Activated CD8-positive, alpha-beta T cell treated with anti-CD3 and anti-CD28 coated beads, Interleukin-2, amount 10 ng/mL, durations not matched to agents 7 days and 5 days (primary cell): ENCODE measurements around the gene HOXA6. TPM values are rescaled to one million over a fixed set of nuclear protein-coding genes. Genes with fewer than 3 reads are reported as not detected.

Source experiments
- ATAC-seq: fragments of 150-1000 bp; cut with Tn5 transposase; one replicate; pipeline ENCODE4 v1.10.0; 2021; ENCODE audit warnings: moderate library complexity
- CTCF ChIA-PET: fragments of 350-600 bp; sonication (Branson Sonifier 250); formaldehyde crosslinking; loops from one replicate; lab custom pipeline; 2021; ENCODE audit warnings: antibody characterized with exemption; lab: Charles Lee
- POLR2A ChIA-PET: fragments of 350-600 bp; sonication (Branson Sonifier 250); formaldehyde crosslinking; loops from one replicate; lab custom pipeline; 2021; ENCODE audit warnings: antibody characterized with exemption; lab: Charles Lee
- DNase-seq: peaks from one replicate; pipeline ENCODE4 v3.0.0-alpha.2; 2020
- H3K27ac Mint-ChIP-seq: one replicate; pipeline ENCODE4 v1.8.0; 2021; ENCODE audit warnings: mild to moderate bottlenecking, mixed read lengths
- H3K27me3 Mint-ChIP-seq: one replicate; pipeline ENCODE4 v1.8.0; 2021; ENCODE audit warnings: low read depth, mixed read lengths
- H3K36me3 Mint-ChIP-seq: one replicate; pipeline ENCODE4 v1.8.0; 2021; ENCODE audit warnings: low read depth, mixed read lengths
- H3K4me1 Mint-ChIP-seq: one replicate; pipeline ENCODE4 v1.8.0; 2021; ENCODE audit warnings: low read depth, mixed read lengths
- H3K4me3 Mint-ChIP-seq: one replicate; pipeline ENCODE4 v1.8.0; 2021; ENCODE audit warnings: mild to moderate bottlenecking, mixed read lengths
- H3K9me3 Mint-ChIP-seq: one replicate; pipeline ENCODE4 v1.8.0; 2022; ENCODE audit warnings: mixed read lengths; ENCODE audit not compliant: insufficient read depth
- total RNA-seq, 2 experiments: library from RNA; stranded (reverse); gene quantifications; one replicate each; pipeline ENCODE4 v1.2.3, GENCODE V29; 2021

HOXA6 gene
- not detected for total RNA-seq

DNA sequence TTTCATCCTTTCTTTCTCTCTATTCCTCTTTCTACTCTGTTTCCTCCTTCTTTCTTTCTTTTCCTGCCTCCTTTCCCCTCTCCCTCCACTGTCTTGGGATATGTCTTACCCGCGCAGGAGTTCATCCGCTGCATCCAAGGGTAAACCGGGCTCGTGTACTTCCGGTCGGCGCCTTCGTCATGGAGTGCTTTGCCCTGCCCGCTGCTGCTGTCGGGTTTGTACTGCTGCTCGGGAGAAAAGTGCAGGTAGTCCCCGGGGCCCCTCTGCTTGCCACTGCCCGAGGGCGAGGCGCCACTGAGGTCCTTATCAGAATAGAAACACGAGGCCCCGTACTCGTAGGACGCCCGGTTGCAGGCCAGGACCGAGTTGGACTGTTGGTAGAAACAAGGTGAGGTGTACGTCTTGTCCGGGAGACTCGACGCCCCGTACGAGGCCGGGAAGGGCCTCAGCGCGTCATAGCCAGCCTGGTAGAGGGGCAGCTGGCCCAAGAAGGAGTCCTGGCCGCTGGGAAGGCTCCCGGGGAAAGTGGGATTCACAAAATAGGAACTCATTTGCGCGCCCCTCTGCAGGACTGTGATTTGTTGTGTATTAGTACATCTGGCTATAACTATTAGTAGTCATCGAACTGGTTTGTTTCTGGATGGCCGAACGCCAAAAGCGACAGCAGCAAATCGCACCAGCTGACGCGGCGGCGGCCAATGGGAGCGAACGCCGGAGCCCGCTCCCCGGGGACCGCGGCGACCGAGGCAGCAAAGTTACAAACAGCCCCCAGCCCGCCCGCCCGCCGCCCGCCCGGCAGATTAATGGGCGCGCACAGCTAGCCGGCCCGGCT is at the start of gene HOXA6:
HOXA6 (minus strand) TSS at position 576 of the 832 bp plus-strand sequence; CDS start at position 551, 25 bp downstream.
- Mint-ChIP-seq H3K4me3 (peak within 1 kb of the TSS; percentile 15), H3K36me3 (no peaks in the 10 kb centered on the region), H3K27ac (no peak within 1 kb of the TSS), H3K4me1 (peaks cover 28% of the 10 kb centered on the region), H3K27me3 (peaks cover 64% of the 10 kb centered on the region), H3K9me3 (no peaks in the 10 kb centered on the region)
- no peak for ATAC-seq
- ChIA-PET POLR2A (no interaction called here), CTCF (no interaction called here)
- DNase-seq = no peak

DNA sequence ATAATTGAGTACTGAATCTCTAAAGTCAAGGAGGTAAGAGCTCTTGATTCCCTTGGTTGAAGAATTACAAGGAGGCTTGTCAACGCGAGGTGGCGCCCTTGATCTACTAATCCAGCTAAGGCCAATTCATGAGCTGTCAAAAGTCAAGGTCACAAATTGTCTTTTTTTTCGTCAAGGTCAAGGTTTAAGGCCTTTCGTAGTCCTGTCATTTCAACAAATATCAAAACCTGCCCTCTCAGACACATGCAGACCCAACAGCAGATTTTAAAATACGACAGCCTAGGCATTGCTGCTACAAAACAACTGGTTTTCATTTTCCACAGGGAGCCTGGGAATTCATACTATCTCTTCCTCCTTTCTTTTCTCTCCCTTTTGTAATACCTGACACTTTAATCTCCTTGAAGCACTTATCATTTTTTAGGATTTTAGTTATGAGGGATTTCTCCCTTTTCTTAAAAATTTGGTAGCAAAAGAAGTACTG is 48.8 kb upstream of the HOXA6 start:
- no peak for ATAC-seq
- POLR2A ChIA-PET = no interaction called here

DNA sequence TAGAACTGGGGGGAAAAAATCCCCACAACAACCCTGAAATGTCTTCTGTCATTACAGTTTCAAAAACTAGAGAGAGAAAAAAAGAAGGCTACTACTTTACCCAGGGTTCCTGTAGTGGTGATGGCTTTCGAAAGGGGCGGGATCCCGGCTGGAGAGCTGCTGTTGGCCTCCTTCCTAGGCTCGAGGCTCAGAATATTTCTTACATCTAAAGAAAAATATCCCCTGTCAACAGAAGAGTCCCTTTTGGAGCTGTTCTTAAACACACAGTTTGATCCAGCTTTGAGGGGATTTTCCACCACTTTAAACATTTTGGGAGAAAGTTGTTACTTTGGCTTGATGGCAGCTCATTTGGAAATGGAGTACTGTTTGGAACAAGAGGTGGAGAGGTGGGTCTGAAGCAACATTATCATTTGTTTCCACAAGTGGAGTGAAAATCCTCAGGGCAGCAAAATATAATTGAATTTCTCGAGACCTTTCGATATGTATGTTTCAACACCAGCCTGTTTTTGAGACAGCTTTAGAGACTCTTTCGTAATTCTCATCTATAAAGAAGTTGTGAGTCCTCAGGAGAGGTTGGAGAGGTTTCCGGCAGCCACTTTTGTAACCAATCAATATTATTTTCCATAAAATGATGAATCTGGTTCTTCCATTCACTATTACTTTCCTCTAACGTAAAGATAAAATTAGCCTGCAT is 47.3 kb upstream of the HOXA6 start:
- Mint-ChIP-seq H3K27me3 (peaks cover 78% of the 10 kb centered on the region), H3K4me3 (no peak overlapping the region), H3K27ac (no peak overlapping the region), H3K4me1 (peaks cover 18% of the 10 kb centered on the region), H3K9me3 (no peaks in the 10 kb centered on the region), H3K36me3 (no peaks in the 10 kb centered on the region)
- ATAC-seq = no peak
- ChIA-PET POLR2A (no interaction called here), CTCF (interaction anchor here (0.7 to 4.9 kb wide), 18 partner anchors 10 to 899 kb away, joined by 3 to 37 read pairs (median 6); partner anchors contain the start of gene HOXA11)
- no peak for DNase-seq

More for the DNA sequence above, 48.8 kb upstream of the HOXA6 start:
- Mint-ChIP-seq H3K4me3 (no peak overlapping the region), H3K27me3 (peaks cover 77% of the 10 kb centered on the region), H3K4me1 (peaks cover 28% of the 10 kb centered on the region), H3K9me3 (no peaks in the 10 kb centered on the region), H3K27ac (no peak overlapping the region), H3K36me3 (no peaks in the 10 kb centered on the region)
- DNase-seq = peak; percentile 85
- CTCF ChIA-PET = interaction anchor here (0.6 to 4.9 kb wide), 70 partner anchors 8 to 897 kb away, joined by 3 to 37 read pairs (median 4); partner anchors contain the start of genes HIBADH and HOXA11

DNA sequence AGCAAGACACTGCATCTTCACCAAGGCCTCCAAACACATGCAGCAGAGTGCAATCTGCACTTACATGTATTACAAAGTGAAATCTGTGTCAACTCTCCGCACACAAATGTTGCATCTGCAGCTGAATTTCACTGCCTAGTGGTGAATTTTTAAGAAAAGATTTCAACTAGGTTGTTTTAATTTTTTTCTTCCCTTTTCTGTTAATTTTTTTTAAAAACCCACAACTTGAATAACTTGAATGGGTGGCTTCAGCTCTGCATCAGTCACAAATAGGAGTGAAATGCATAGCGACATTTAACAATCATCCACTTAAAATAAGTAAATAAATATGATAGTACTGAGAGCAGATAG is 46.4 kb upstream of the HOXA6 start:
- no peak for ATAC-seq
- Mint-ChIP-seq H3K9me3 (no peaks in the 10 kb centered on the region), H3K27me3 (peaks cover 83% of the 10 kb centered on the region), H3K36me3 (no peaks in the 10 kb centered on the region), H3K4me1 (peaks cover 24% of the 10 kb centered on the region), H3K27ac (no peak overlapping the region), H3K4me3 (peak overlapping the region; percentile 18)
- CTCF ChIA-PET = interaction anchor here (1.6 to 4.9 kb wide), 4 partner anchors 15 to 884 kb away, joined by 4 to 23 read pairs (median 17); no protein-coding TSS in a partner anchor
- POLR2A ChIA-PET = no interaction called here
- DNase-seq = no peak

- peak overlapping the region; percentile 18 for H3K4me3 Mint-ChIP-seq
- ATAC-seq = no peak
- H3K9me3 Mint-ChIP-seq = no peaks in the 10 kb centered on the region
- H3K27ac Mint-ChIP-seq = no peak overlapping the region
- POLR2A ChIA-PET = no interaction called here
- H3K4me1 Mint-ChIP-seq = peaks cover 26% of the 10 kb centered on the region
- H3K36me3 Mint-ChIP-seq = peaks cover 2% of the 10 kb centered on the region
- no peak for DNase-seq
- CTCF ChIA-PET = interaction anchor here (1.5 to 4.9 kb wide), 3 partner anchors 14 to 413 kb away, joined by 4 to 23 read pairs (median 5); no protein-coding TSS in a partner anchor
- H3K27me3 Mint-ChIP-seq = peaks cover 81% of the 10 kb centered on the region
Measured at GRCh38 chr7:27193335-27194001, 45.9 kb upstream of the HOXA6 start.

DNA sequence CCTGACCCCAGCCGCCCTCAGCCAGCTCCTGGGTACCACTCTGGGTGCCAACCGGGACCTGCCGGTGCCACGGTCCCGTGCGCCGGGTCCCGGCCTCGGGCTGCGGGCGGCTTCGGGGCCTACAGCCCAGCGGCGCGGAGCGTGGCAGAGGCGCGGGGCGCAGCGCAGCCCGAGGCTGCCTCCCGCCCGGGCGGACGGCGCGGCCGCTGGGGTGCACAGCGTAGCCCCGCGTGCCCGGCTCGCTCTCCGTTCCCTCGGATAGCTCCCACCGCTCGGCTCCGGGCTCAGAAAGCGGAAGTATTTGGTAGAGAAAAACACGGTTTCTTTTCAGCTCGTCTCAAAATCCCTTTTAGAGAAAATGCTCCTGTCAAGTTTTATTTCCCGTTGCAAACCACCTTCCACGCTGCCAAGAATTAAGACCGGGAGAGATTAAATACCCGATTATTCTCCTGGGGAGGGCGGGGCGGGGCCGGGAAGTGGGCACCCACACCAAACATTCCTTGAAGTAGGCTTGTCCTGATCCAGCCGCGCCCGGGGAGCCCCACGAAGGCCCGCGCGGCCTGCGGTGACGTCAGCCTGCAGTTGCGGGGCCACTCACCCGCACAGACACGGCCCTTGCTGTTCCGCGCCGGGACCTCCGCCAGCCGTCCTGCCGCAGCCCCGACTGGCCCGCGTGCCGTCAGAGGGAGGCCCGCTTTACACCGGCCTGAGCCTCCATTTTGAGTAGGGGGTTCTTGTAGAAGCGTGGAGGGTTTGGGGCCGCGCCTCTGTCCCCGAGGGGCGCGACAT is 45.2 kb upstream of the HOXA6 start:
- H3K36me3 Mint-ChIP-seq = peaks cover 4% of the 10 kb centered on the region
- no peak overlapping the region for H3K27ac Mint-ChIP-seq
- peak overlapping the region; percentile 58 for H3K4me3 Mint-ChIP-seq
- H3K4me1 Mint-ChIP-seq = peaks cover 33% of the 10 kb centered on the region
- ATAC-seq (peak; percentile 62), DNase-seq (no peak)
- H3K27me3 Mint-ChIP-seq = peaks cover 82% of the 10 kb centered on the region
- CTCF ChIA-PET = interaction anchor here (0.7 to 4.9 kb wide), 4 partner anchors 13 to 413 kb away, joined by 3 to 23 read pairs (median 4); no protein-coding TSS in a partner anchor
- no peaks in the 10 kb centered on the region for H3K9me3 Mint-ChIP-seq
- POLR2A ChIA-PET = interaction anchor here (0.6 kb wide), 1 partner anchor 948 kb away, joined by 3 read pairs; no protein-coding TSS in a partner anchor

- no peaks in the 10 kb centered on the region for H3K9me3 Mint-ChIP-seq
- H3K36me3 Mint-ChIP-seq = peaks cover 4% of the 10 kb centered on the region
- peaks cover 83% of the 10 kb centered on the region for H3K27me3 Mint-ChIP-seq
- peaks cover 41% of the 10 kb centered on the region for H3K4me1 Mint-ChIP-seq
- ATAC-seq (no peak), DNase-seq (no peak)
- ChIA-PET POLR2A (interaction anchor here (0.6 kb wide), 1 partner anchor 949 kb away, joined by 3 read pairs; no protein-coding TSS in a partner anchor), CTCF (interaction anchor here (0.7 to 4.9 kb wide), 5 partner anchors 13 to 414 kb away, joined by 3 to 23 read pairs (median 3); no protein-coding TSS in a partner anchor)
- H3K4me3 Mint-ChIP-seq = peak overlapping the region; percentile 46
- no peak overlapping the region for H3K27ac Mint-ChIP-seq
Measured at GRCh38 chr7:27191833-27192545, 44.4 kb upstream of the HOXA6 start.

DNA sequence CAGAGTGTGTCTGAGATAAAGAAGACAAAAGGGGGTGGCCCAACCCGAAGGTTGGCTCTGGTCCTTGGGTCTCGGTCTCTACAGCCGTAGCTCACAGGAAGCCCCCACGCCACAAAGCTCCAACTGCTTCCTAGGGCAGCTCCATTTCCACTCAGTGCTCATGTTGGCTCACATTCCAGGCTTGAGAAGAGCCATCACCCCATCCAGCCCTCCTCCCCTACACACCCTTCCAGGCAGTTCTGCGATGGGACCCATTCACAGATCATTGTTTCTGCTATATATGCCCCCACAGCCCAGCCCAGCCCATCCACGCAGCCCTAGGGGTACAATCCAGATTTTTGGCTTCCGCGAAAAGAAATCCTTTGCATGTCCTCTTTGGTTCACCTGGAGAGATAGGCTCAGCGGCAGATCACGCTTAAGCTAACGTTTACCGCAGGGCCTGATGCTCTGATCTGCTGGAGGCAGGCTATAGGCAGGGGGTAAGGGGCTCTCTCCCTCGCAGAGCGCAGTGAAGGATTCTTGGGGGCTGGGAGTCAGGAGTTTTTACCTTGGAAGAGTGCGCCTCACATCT is 43.7 kb upstream of the HOXA6 start:
- Mint-ChIP-seq H3K9me3 (no peaks in the 10 kb centered on the region), H3K4me3 (no peak overlapping the region), H3K27ac (no peak overlapping the region), H3K27me3 (peaks cover 85% of the 10 kb centered on the region), H3K4me1 (peaks cover 41% of the 10 kb centered on the region), H3K36me3 (peaks cover 4% of the 10 kb centered on the region)
- ChIA-PET POLR2A (no interaction called here), CTCF (interaction anchor here (0.9 to 4.4 kb wide), 6 partner anchors 9 to 829 kb away, joined by 3 to 25 read pairs (median 3); partner anchors contain the start of gene HOXA13)
- no peak for ATAC-seq
- DNase-seq = no peak

DNA sequence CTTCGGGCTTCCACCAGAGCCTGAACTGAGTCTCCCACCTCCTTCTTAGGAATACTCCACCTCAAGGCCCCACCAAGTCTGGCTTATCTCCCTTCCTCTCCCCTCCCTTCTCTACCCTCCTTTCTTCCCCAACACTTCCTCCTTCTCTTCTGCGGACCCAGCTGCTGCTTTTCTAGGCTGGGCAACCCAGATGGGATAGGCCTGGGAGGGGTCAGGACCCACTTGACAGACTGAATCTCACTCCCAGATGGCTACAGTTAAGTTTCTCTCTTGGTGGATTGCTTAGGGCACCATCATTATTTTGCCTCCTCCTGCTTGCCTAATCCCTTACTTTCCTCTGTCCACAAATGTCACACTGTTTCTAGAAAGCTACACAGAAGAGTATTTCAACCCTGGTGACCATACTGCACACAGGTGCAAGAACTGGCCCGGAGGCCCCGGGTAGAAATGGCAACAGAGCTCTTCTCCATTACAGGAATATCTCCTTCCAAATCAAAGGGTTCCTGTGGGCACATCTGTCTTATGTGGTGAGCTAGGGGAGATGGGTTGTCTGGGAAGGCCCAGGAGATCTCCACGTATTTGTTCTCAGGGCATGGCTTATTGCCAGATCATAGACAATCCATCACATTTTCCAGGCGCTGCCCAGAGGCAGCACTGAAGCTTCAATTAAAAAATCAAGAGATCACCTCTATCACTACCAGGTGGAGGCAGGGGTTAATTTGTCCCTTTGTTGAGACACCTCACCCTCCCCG is 42.6 kb upstream of the HOXA6 start:
- ChIA-PET POLR2A (no interaction called here), CTCF (interaction anchor here (0.7 to 4.4 kb wide), 9 partner anchors 11 to 830 kb away, joined by 3 to 25 read pairs (median 3); partner anchors contain the start of gene HOXA13)
- Mint-ChIP-seq H3K27me3 (peaks cover 90% of the 10 kb centered on the region), H3K36me3 (peaks cover 4% of the 10 kb centered on the region), H3K9me3 (no peaks in the 10 kb centered on the region), H3K4me1 (peaks cover 52% of the 10 kb centered on the region), H3K27ac (no peak overlapping the region), H3K4me3 (no peak overlapping the region)
- ATAC-seq = no peak
- no peak for DNase-seq
